NCI-H1930 (cell line): ENCODE results near the gene PFN1.

Experiments
- DNase-seq, 2 experiments: peaks; one replicate each; lab custom pipeline; 2025; lab: John Stamatoyannopoulos, UW

PFN1 gene

DNA sequence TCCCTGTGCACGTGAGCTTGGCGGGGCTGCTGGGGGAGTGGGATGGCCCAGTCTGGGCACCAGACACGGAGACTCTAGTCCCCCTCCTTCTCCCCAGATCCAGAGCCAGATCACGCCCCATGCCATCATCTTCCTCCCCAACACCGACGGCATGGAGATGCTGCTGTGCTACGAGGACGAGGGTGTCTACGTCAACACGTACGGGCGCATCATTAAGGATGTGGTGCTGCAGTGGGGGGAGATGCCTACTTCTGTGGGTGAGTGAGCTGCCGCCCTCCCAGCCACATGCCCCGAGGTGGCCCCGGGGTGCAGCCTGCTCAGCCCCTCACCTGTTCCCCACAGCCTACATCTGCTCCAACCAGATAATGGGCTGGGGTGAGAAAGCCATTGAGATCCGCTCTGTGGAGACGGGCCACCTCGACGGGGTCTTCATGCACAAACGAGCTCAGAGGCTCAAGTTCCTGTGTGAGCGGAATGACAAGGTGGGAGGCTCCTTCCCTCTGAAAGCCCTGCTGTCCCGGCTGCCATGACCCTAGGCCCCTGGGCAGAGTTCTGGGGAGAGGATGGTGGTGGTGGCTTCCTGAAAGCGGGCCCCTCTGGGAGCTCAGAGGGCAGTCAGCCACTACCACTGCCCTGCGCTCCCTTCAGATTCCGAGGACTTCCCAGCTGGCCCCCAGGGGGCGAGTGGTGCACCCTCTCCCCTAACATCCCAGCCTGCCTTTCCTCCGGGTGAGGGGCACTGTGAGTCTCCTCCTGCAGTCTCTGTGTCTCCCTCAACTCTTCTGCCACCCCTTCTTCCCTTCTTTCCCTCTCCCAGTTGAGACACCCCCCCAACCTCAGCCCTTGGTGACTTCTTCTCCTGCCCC, 51.8 kb downstream of the PFN1 start:
- DNase-seq, result no peak

DNA sequence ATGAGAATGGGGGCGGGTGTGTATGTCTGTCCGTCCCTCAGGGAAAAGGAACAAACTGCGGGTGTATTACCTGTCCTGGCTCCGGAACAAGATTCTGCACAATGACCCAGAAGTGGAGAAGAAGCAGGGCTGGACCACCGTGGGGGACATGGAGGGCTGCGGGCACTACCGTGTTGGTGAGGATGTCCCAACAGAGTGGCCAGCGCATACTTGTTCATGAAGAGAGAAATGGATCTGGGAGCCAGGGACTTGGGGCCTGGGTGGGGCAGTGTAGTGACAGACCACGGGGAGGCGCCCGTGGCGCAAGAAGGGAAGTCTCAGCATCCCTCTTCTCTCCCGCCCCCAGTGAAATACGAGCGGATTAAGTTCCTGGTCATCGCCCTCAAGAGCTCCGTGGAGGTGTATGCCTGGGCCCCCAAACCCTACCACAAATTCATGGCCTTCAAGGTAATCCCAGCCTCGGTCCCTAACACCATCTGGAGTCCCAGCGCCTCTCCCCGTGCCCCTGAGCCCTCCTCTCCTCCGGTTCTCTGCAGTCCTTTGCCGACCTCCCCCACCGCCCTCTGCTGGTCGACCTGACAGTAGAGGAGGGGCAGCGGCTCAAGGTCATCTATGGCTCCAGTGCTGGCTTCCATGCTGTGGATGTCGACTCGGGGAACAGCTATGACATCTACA, 52.5 kb downstream of the PFN1 start:
- no peak for DNase-seq
